Mesodermal cell (in vitro differentiated cells): ENCODE results near the gene SLC66A2.

Source experiments
- H3K27ac ChIP-seq: 2 replicates; pipeline ENCODE4 v1.7.0; 2013; ENCODE audit warnings: mild to moderate bottlenecking, low read depth, low read length, moderate library complexity; ENCODE audit not compliant: severe bottlenecking
- H3K36me3 ChIP-seq: 2 replicates; pipeline ENCODE4 v1.7.1; 2013; ENCODE audit warnings: mild to moderate bottlenecking, low read length, moderate library complexity; ENCODE audit not compliant: control insufficient read depth, insufficient read depth
- H3K4me1 ChIP-seq: one replicate; pipeline ENCODE4 v1.7.1; 2013; ENCODE audit warnings: mild to moderate bottlenecking, low read length; ENCODE audit not compliant: insufficient read depth, control insufficient read depth, poor library complexity, severe bottlenecking
- H3K4me3 ChIP-seq: 2 replicates; pipeline ENCODE4 v1.7.0; 2013; ENCODE audit warnings: low read length, control low read depth, mild to moderate bottlenecking; ENCODE audit not compliant: insufficient read depth, poor library complexity, severe bottlenecking; ENCODE audit errors: extremely low read depth
- H3K9me3 ChIP-seq: 2 replicates; pipeline ENCODE4 v1.7.1; 2013; ENCODE audit warnings: mild to moderate bottlenecking, low read length, moderate library complexity; ENCODE audit not compliant: control insufficient read depth
- WGBS, 2 experiments: methylation state at CpG; one replicate each; pipeline ENCODE4 v1.1.5; 2013; ENCODE audit warnings: missing lambda C conversion rate in 2 of 2; ENCODE audit not compliant: insufficient coverage in 2 of 2; 5-methylcytosine and 5-hydroxymethylcytosine counted together

Gene SLC66A2

GRCh38 chr18:79942786-79943607 is 8.5 kb downstream of the SLC66A2 start:
- Histone ChIP-seq H3K36me3 (peaks cover 48% of the 10 kb centered on the region), H3K4me1 (no peaks in the 10 kb centered on the region), H3K9me3 (no peaks in the 10 kb centered on the region), H3K4me3 (no peak overlapping the region), H3K27ac (no peak overlapping the region)
- WGBS, 2 experiments: 93 to 94% methylated on average over 28 to 30 of the region's 31 CpGs

GRCh38 chr18:79942211-79942610 is 9.2 kb downstream of the SLC66A2 start:
- Histone ChIP-seq H3K36me3 (peaks cover 52% of the 10 kb centered on the region), H3K9me3 (peaks cover 4% of the 10 kb centered on the region), H3K27ac (no peak overlapping the region), H3K4me1 (no peaks in the 10 kb centered on the region), H3K4me3 (no peak overlapping the region)
- 88 to 99% methylated on average over 6 to 7 of the region's 7 CpGs for WGBS, 2 experiments

- no peak overlapping the region for H3K27ac ChIP-seq
- H3K9me3 ChIP-seq: peaks cover 4% of the 10 kb centered on the region
- H3K4me3 ChIP-seq: no peak overlapping the region
- peaks cover 51% of the 10 kb centered on the region for H3K36me3 ChIP-seq
- H3K4me1 ChIP-seq: no peaks in the 10 kb centered on the region
- WGBS, 2 experiments: 93% methylated on average over 11 to 16 of the region's 16 CpGs
These were observed 9.9 kb downstream of the SLC66A2 start for GRCh38 chr18:79941473-79942119.

- peaks cover 8% of the 10 kb centered on the region for H3K9me3 ChIP-seq
- peaks cover 57% of the 10 kb centered on the region for H3K36me3 ChIP-seq
- H3K27ac ChIP-seq: no peak overlapping the region
- H3K4me1 ChIP-seq: no peaks in the 10 kb centered on the region
- no peak overlapping the region for H3K4me3 ChIP-seq
- WGBS, 2 experiments: 92 to 94% methylated on average over 13 to 16 of the region's 17 CpGs
These were observed 10.5 kb downstream of the SLC66A2 start for GRCh38 chr18:79940814-79941472.

- peaks cover 8% of the 10 kb centered on the region for H3K9me3 ChIP-seq
- peaks cover 63% of the 10 kb centered on the region for H3K36me3 ChIP-seq
- no peaks in the 10 kb centered on the region for H3K4me1 ChIP-seq
- no peak overlapping the region for H3K27ac ChIP-seq
- WGBS, 2 experiments: 94 to 96% methylated on average over 10 to 14 of the region's 18 CpGs
- no peak overlapping the region for H3K4me3 ChIP-seq
These were observed 11.2 kb downstream of the SLC66A2 start for GRCh38 chr18:79940126-79940813.

- Histone ChIP-seq H3K27ac (no peak overlapping the region), H3K36me3 (peaks cover 69% of the 10 kb centered on the region), H3K4me1 (no peaks in the 10 kb centered on the region), H3K9me3 (peaks cover 8% of the 10 kb centered on the region), H3K4me3 (no peak overlapping the region)
- 94 to 100% methylated on average over 3 to 4 of the region's 5 CpGs for WGBS, 2 experiments
These were observed 12.4 kb downstream of the SLC66A2 start for GRCh38 chr18:79939096-79939495.

GRCh38 chr18:79938196-79938595 is 13.3 kb downstream of the SLC66A2 start:
- peaks cover 8% of the 10 kb centered on the region for H3K9me3 ChIP-seq
- no peak overlapping the region for H3K4me3 ChIP-seq
- H3K4me1 ChIP-seq: no peaks in the 10 kb centered on the region
- WGBS, 2 experiments: 93 to 98% methylated on average over 9 of the region's 9 CpGs
- no peak overlapping the region for H3K27ac ChIP-seq
- peaks cover 70% of the 10 kb centered on the region for H3K36me3 ChIP-seq

GRCh38 chr18:79937103-79937860 is 14.2 kb downstream of the SLC66A2 start:
- 91 to 94% methylated on average over 22 to 25 of the region's 25 CpGs for WGBS, 2 experiments
- H3K9me3 ChIP-seq: peaks cover 8% of the 10 kb centered on the region
- no peaks in the 10 kb centered on the region for H3K4me1 ChIP-seq
- no peak overlapping the region for H3K4me3 ChIP-seq
- peaks cover 63% of the 10 kb centered on the region for H3K36me3 ChIP-seq
- H3K27ac ChIP-seq: no peak overlapping the region

GRCh38 chr18:79936641-79937040 is 14.8 kb downstream of the SLC66A2 start:
- H3K4me3 ChIP-seq: no peak overlapping the region
- peaks cover 58% of the 10 kb centered on the region for H3K36me3 ChIP-seq
- WGBS, 2 experiments: 94 to 100% methylated on average over 4 to 6 of the region's 12 CpGs
- no peaks in the 10 kb centered on the region for H3K4me1 ChIP-seq
- H3K9me3 ChIP-seq: peaks cover 8% of the 10 kb centered on the region
- no peak overlapping the region for H3K27ac ChIP-seq

- H3K27ac ChIP-seq: no peak overlapping the region
- peaks cover 56% of the 10 kb centered on the region for H3K36me3 ChIP-seq
- 97 to 98% methylated on average over 6 of the region's 6 CpGs for WGBS, 2 experiments
- H3K9me3 ChIP-seq: peaks cover 15% of the 10 kb centered on the region
- no peak overlapping the region for H3K4me3 ChIP-seq
- H3K4me1 ChIP-seq: no peaks in the 10 kb centered on the region
These were observed 15.5 kb downstream of the SLC66A2 start for GRCh38 chr18:79935925-79936324.
